Fibroblast of pulmonary artery (primary cell): Measurements from ENCODE around the gene SORL1.
"Not testable (repeated sequence)": the region's sequence is repeated elsewhere in the genome, so short reads cannot be mapped to it uniquely, and the experiment has no call there.

Experiments used
- DNase-seq: peaks from one replicate; pipeline ENCODE4 v3.0.0-alpha.2; 2010; ENCODE audit warnings: low read depth
- H3K4me3 ChIP-seq: replicated peaks from 2 replicates; pipeline ENCODE4 v1.5.1; 2011; ENCODE audit warnings: low read depth, mild to moderate bottlenecking, control low read depth, low read length, moderate library complexity
- CTCF ChIP-seq: IDR thresholded peaks from 2 replicates; pipeline ENCODE4 v1.5.1; 2011; ENCODE audit warnings: mild to moderate bottlenecking, control low read depth, low read length, inconsistent platforms; ENCODE audit errors: missing control alignments

Gene SORL1

DNA sequence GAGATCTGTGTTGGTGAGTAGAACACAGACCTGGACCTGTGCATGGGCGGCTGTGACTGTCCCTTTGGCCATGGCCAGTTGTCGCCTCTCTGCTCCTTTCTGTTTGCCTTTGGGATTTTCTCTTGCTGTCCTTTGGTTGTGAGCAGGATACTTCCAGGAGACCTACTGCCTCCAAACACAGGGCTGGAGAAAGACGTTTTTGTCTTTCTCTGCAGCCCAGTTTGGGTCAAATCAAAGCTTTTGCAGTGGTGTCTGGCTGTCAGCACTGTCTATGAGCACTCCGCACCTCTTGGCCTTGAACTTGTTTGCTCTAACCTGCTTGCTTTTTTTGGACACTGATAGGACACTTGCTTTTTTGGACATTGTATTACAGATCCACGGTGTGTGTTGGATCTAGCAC lies 109.6 kb downstream of the SORL1 start:
- no peak overlapping the region for H3K4me3 ChIP-seq
- TF ChIP-seq CTCF: no peak
- DNase-seq: no peak

- no peak for DNase-seq
- H3K4me3 ChIP-seq: no peak overlapping the region
- no peak for TF ChIP-seq CTCF
Observed at GRCh38 chr11:121563003-121563402, 110.9 kb downstream of the SORL1 start.

DNA sequence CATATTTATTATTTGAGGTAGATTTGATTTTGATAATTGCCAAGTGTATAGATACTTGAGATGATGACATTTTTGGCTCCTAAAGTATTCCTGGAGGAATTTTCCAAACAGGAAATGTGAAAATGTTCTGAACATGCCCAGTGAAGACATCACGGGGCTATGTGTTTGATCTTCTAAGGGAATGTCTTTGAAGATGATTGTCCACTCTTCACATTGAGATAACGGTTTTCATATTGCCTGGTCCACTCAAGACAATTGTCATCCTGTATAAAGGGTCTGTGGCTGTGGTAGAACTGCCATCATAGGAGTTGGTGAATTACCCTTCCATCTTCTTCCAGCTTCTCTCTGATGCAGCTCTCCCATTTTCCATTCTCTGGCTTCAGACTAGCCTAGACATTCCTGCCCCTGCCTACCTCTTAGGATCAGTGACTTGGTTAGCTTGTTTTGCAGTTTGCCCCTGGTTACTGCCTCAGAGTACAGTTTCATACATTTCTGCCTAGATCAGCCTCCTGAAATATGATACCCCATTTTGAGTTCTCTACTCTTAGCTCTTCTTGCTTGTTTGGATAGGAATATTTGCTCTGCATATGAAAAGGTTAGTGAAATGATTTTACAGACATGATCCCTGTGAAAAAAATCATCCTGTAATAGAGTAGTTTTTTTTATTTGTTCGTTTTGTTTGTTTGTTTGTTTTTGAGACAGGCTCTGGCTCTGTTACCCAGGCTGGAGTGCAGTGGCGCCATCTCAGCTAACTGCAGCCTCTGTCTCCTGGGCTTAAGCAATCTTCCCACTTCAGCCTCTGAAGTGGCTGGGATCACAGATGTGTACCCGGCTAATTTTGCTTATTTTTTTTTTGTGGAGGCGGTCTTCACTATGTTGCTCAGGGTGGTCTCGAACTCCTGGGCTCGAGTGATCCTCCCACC lies 112.0 kb downstream of the SORL1 start:
- no peak overlapping the region for H3K4me3 ChIP-seq
- no peak for DNase-seq
- no peak for TF ChIP-seq CTCF

DNA sequence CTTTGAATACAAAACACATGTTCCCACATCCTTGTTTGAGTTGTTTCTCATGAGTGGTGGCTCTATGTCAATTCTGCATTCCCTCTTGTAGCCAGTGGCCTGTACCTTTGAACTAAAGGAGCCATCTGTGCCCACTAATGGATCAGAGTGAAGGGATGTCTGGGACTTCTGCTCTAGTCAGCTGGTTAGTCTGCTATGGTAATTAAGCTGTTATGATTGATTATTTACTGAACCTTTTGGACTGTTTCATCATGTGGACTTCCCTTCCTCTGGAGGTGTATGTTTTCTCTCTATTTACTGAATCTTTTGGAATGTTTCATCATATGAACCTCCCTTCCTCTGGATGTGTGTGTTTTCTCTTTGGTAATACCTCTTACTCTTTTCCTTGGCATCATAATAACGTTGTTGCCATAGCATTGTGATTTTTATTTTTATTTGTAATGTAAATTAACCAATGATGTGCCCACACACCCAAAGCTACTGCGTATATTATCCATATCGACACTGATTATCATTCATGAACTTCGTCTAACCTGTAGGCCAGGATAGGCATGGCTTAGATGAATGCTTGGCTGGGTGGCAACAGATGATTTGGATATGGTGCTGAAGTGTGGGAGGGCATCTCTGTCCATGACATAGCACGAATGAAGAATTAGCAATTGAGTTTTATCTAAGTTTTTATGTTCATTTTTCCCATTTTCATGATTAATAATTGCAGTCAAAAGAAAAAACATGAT lies 113.0 kb downstream of the SORL1 start:
- no peak for DNase-seq
- no peak for TF ChIP-seq CTCF
- no peak overlapping the region for H3K4me3 ChIP-seq

DNA sequence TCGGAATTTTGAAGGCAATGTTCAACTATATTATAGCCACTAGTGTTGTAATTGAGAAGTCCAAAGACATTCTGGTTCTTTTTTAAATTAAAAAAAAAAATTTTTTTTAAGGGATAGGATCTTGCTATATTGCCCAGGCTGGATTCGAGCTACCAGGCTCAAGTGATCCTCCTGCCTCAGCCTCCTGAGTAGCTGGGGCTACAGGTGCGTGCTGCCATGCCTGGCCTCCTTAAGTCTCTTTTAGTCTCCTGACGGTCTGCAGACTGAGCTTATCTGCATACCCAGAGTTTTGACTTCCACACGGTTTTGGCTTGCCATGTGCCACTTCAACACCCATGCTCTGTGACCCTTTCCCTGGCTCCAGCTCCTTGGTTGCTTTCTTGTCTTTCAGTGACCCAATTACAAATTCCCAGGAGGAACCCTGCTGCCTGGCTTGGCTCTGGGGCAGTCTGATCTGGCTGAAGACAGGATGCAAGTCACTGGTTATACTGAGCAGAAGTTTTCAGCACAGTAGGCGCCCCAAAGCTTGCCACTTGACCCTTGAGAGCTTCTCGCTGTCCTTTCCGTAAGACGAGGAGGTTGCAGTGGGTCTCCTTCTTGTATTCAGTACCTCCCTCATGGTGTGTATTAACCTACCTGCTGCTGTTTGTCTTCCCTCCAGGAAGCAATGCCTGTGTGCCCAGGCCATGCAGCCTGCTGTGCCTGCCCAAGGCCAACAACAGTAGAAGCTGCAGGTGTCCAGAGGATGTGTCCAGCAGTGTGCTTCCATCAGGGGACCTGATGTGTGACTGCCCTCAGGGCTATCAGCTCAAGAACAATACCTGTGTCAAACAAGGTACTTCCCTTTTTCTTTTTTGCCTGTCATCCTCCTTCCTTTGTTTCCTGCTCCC lies 114.4 kb downstream of the SORL1 start:
- no peak for DNase-seq
- no peak for TF ChIP-seq CTCF

DNA sequence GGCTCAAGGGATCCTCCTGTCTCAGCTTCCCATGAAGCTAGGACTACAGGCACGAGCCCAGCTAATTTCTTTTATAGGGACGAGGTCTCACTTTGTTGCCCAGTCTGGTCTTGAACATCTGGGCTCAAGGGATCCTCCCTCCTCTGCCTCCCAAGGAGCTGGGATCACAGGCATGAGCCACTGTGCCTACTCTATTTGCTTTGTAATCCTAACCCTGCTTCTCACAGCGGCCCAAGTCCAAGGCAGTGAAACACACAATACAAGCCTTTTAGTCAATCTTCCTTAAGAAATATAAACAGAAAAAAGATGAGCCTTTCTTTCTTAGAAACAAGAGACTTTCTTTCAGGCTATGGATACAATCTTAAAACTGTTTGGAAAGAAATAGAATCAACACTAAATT lies 115.9 kb downstream of the SORL1 start:
- H3K4me3 ChIP-seq: no peak overlapping the region
- DNase-seq: no peak
- TF ChIP-seq CTCF: no peak

More for the DNA sequence above, 114.4 kb downstream of the SORL1 start:
- H3K4me3 ChIP-seq: no peak overlapping the region

DNA sequence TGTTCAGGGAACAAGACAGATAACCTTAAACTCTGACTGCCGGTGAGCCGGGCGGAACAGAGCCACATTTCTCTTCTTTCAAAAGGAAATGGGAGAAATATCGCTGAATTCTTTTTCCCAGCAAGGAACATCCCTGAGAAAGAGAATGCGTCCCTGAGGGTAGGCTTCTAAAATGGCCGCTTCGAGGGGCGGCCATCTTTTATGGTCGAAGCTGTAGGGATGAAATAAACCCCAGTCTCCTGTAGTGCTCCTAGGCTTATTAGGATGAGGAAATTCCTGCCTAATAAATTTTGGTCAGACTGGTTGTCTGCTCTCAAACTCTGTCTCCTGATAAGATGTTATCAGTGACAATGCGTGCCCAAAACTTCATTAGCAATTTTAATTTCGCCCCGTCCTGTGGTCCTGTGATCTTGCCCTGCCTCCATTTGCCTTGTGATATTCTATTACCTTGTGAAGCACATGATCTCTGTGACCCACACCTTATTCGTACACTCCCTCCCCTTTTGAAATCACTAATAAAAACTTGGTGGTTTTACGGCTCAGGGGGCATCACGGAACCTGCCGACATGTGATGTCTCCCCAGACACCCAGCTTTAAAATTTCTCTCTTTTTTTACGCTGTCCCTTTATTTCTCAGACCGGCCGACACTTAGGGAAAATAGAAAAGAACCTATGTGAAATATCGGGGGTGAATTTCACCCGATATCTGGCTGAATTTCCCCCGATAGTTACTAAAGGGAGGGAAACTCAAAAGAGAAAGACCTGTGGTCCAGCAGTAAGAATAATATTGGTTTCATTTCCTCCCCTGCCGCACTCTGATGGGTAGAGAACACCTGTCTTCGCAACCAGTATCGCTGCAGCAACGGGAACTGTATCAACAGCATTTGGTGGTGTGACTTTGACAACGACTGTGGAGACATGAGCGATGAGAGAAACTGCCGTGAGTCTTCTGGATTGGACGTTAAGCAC lies 117.5 kb downstream of the SORL1 start:
- not testable (repeated sequence) for DNase-seq, H3K4me3 ChIP-seq
